Stimulated activated CD8-positive, alpha-beta memory T cell treated with anti-CD3 and anti-CD28 coated beads, Interleukin-4, amount 100 ng/mL, for 24 hours (primary cell): Measurements from ENCODE around the gene ZMYND8.
"Not testable (repeated sequence)": the region's sequence is repeated elsewhere in the genome, so short reads cannot be mapped to it uniquely, and the experiment has no call there.

Experiments used
- DNase-seq: peaks from one replicate; pipeline ENCODE4 v3.0.0-alpha.2; 2020; ENCODE audit warnings: low read depth

Gene ZMYND8

DNA sequence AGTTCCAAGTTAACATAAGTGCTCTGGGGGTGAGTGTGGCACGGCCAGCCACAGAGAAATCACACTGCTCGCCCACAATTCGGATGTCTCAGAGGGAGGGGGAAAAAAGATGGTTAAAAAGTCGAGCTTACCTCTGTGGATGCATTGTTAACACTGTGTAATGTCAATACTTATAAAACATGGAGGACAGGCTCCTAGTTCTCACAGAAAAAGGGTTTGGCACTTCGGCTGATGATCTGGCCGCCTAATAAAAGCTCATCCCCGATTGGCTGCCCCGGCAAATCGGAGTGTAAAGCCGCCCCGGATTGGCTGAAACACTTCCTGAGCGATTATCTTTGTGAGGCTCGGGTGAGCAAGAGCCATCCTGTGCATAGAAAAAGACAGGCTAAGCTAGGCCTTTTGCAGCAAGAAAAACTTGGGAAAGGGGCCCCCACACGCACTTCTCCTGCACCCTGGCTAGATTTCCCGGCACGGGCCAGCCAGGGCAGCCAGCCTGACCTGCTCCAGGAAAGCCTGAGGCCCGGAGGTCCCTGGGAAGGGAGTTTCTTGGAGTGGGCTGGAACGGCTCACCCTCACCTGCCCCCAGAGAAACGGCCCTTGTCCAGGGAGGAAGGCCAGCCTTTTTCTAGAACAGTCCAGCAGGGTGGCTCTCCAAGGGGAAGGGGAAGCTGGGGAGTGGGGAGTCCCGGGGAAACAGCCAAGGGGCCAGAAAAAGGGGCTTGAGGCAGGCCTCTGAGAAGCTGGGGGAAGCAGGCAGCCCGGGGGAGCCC lies at the start of gene ZMYND8:
Gene ZMYND8 (minus strand): TSS at position 174 of the 770 bp plus-strand sequence. CDS start 29 bp downstream, at position 145.
- DNase-seq: peak; percentile 85

DNA sequence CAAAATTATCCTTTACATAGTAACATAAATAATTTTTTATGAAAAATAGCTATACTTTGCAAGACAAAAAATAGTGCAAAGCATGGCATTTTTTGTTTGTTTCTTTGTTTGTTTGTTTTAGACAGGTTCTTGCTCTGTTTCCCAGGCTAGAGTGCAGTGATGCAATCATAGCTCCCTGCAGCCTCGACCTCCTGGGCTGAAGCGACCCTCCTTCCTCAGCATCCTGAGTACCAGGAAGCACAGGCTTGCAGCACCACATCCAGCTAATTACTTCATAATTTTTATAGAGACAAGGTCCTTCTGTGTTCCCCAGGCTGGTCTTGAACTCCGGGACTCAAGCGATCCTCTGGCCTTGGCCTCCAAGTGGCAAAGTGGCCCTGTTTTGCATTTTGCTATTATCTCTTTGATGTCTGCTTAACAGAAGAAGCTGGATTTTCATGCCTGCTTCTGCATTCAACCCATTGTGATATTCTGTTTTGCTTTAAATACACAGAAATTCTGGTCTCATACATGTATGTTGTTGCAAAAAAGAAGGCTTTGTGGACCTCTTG lies 49.4 kb upstream of the ZMYND8 start:
- DNase-seq: no peak

DNA sequence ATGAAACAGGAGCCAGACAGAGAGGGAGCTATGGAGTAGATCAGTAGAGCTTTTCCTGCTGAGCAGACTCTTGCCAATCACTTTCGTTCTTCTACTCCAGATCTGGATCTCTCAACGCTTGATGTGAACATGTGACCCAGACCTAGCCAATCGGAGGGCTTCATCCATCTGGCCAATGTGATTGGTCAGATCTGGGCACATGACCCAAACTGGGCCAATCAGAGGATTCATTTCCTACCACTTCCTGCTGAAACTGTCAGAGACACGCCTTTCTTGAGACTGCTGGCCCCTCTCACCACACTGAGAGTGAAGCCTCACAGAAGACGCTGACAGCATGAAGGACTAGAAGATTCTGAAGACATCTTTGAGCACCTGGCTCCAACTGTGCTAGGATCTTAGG lies 44.2 kb upstream of the ZMYND8 start:
- no peak for DNase-seq

DNA sequence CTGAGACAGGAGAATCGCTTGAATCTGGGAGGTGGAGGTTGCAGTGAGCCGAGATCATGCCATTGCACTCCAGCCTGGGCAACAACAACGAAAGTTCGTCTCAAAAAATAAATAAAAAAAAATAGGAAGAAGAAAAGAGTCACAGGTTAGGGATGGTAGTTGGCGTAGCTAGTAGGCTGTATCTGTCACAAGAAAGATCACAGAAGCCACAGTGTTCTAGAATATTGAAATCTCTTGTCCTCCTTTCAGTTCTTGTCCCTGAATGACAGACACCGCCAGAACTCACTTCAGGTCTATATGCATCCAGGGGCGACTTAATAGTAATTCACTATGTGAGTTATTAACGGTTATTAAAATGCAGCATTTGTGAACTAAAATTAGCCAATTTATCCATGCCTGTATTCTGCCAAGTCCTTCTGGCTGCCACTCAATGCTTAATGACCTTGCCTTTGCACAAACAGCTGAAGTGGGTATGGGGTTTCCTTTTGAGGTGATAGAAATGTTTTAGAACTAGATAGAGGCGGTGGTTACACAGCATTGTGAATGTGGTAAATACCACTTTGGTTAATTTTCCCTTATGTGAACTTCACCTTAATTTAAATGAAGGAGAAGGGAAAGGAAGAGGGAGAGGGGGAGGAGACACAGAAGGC lies 41.3 kb upstream of the ZMYND8 start:
- no peak for DNase-seq

DNA sequence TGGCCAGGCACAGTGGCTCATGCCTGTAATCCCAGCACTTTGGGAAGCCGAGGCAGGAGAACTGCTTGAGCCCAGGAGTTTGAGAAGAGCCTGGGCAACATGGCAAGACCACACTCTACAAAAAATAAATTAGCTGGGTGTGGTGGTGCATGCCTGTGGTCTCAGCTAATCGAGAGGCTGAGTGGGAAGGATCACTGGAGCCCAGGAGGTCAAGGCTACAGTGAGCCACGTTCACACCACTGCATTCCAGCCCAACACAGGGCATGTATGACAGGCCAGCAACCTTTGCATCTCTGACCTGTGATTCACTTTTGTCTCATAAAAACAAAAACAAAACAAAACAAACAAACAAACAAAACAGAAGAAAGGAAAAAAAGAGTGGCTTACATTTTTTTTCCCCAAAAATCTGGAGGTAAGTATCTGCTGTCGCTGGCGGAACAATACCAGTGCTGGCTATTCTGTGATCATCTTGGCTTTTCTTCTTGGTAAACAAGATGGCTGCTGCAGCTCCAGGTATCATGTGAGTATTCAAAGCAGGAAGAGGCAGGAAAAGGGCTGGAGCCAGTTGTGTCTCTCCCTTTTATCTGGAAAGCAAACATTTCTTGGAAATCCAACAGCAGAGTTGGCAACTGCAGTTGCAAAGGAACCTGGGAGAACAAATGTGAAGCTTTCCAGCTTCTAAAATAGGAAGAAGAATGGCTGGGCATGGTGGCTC lies 40.4 kb upstream of the ZMYND8 start:
- DNase-seq: no peak

DNA sequence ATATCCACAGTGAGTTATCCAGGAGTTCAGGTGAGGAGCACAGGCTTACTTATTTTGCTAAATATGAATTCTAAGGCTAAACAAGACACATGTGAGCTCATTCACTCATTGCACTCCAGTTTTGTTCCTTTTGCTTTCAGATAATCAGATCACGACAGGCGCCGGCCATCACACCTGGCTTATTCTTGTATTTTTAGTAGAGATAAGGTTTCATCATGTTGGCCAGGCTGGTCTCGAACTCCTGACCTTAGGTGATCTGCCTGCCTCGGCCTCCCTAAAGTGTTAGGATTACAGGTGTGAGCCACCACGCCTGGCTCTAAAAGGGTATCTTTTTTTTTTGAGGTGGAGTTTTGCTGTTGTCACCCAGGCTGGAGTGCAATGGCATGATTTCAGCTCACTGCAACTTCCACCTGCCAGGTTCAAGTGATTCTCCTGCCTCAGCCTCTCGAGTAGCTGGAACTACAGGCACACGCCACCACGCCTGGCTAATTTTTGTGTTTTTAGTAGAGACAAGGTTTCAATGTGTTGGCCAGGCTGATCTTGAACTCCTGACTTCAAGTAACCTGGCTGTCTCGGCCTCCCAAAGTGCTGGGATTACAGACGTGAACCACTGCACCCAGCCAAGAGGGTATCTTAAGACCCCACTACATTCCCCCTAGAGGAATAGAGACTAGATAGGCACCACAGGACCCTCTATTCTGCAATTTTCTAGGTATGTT lies 37.5 kb upstream of the ZMYND8 start:
- DNase-seq: not testable (repeated sequence)

DNA sequence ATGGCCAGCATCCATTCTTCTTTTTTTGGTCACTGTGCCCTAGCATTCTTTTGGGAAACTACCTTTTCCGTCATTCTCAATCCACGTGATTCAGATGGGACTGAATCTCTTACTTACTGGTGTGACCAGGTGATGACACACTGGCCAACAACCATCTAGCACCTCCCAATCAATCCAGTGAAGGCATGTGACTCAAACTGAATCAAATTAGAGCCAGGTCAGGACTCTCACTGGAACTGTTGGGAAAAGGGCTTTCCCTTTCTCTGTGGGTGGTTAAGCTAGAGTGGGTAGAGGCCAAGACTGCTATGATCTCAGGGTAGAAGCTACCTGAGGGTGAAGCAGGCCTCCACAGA lies 36.2 kb upstream of the ZMYND8 start:
- DNase-seq: no peak

DNA sequence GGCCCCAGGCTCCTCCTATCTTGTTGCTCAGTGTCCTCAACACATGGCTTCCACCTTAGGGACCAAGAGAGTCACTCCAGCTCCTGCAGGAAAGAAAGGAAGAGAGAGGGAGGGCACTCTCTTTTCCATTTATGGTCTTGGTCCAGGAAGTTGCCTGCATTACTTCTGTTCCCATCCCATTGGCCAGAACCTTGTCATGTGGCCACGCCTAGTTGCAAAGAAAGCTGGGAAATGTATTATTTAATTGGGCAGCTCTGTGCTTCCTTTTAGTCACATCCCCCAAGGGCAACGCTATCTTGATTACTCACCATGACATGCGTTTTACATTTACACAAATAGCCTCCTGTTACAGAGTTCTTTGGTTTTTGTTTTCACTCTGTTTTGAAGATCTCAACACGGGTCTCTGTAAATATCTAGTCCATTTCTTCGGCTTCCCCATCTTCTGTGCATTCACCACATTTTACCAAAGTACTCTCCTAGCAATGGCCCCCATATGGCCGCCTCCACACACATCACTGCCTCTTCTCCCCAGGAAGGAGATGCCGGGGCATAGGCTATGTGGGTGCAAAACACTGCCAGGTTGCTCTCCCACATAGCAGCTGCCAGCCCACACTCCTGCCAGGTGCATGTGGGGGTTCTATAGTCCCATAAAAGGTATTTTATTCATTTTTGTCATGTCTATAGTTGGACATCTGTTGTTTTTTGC lies 35.7 kb upstream of the ZMYND8 start:
- no peak for DNase-seq

DNA sequence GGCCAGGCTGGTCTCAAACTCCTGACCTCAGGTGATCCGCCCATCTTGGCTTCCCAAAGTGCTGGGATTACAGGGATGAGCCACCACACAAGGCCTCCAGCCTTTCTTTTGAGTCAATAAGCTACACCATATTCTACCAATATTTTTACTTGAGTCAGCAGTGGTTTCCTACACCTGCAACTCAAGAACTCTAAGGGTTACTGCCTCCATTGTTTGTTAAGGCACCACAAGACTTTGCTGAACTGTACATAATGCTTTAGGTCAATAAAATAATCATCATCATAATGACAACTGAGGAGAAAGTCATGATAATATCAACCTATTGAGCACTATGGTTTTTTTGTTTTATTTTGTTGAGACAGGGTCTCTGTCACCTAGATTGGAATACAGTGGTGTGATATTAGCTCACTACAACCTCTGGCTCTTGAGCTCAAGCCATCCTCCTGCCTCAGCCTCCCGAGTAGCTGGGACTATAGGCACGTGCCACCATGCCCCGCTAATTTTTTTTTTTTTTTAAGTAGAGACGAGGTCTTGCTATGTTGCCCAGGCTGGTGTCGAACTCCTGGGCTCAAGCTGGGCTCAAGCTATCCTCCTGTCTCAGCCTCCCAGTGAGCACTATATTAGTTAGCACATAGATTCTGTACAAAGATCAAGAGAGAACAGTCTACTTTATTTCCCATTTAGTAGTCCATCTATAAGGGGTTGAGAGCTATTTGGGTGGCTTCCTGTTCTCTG lies 34.9 kb upstream of the ZMYND8 start:
- DNase-seq: no peak

DNA sequence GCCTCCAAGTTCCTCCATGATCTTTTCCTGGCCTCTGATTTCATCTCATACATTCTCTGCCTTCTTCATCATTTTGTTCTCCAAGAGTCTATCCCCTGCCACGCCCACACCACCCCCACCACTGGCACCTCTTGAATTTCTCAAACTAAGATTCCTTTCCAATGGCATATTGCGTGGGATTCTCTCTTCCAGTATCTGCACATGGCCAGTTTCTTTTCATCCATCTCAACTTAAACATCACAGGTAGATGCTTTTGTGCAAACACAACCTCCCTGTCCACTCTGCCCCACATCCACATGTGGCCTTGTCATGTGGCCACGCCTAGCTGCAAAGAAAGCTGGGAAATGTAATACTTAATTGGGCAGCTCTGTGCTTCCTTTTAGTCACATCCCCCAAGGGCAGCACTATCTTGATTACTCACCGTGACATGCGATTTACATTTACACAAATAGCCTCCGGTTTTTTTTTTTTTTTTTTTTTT lies 33.4 kb upstream of the ZMYND8 start:
- DNase-seq: no peak

DNA sequence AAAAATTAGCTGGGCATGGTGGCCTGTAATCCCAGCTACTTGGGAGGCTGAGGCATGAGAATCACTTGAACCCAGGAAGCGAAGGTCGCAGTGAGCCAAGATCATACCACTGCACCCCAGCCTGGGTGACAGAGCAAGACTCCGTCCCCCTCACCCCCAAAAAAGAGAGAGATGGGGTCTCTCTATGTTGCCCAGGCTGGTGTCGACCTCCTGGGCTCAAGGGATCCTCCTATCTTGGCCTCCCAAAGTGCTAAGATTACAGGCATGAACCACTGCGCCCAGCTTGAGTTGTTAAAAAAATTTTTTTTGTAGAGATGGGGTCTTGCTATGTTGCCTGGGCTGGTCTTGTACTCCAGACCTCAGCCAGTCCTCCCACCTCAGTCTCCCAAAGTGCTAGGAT lies 29.5 kb upstream of the ZMYND8 start:
- not testable (repeated sequence) for DNase-seq

DNA sequence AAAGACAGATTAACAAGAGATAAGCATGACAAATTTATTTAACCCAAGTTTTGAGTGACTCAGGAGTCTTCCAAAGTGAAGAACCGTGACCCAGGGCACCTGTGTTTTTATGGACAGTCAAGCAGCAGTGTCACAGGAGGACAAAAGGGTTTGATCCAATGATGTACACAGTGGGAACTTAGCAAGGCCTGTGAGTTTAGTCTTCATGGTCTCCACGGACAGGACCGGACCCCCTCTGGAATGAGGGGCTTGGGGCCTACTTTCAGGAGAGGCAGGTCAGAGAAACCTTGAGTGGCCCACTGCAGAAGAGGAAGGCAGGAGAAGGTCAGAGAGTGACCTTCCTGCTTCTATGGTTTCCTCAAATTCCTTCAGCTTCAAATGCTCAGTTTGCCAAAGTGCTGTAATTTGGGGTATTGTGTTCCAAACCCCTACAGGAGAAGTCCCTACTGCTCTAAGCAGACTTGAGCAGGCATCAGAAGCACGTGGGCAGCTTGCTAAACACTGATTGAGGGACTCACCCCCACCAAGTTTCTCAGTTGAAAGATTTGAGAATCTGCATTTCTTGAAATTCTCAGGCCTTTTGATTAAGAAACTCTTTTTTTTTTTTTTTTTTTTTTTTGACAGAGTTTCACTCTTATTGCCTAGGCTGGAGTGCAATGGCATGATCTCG lies 26.4 kb upstream of the ZMYND8 start:
- no peak for DNase-seq

DNA sequence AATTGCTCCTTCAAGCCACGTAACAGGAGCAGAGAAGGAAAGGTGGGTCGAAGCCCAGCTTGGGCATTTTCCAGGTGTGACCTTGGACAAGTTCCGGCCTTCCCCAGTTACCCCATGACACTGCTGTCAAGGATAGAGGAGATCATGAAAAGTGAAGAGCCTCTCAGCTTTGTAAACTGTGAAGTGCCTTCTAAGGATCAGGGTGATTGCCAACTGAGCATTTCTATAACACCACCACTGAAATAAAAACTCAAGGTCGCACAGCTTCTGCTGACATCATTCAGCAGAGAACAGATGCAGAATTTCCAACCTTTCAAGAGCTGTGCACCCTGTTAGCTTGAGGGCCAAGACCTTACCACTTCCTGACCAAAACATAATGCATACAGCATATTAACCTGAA lies 24.0 kb upstream of the ZMYND8 start:
- no peak for DNase-seq

DNA sequence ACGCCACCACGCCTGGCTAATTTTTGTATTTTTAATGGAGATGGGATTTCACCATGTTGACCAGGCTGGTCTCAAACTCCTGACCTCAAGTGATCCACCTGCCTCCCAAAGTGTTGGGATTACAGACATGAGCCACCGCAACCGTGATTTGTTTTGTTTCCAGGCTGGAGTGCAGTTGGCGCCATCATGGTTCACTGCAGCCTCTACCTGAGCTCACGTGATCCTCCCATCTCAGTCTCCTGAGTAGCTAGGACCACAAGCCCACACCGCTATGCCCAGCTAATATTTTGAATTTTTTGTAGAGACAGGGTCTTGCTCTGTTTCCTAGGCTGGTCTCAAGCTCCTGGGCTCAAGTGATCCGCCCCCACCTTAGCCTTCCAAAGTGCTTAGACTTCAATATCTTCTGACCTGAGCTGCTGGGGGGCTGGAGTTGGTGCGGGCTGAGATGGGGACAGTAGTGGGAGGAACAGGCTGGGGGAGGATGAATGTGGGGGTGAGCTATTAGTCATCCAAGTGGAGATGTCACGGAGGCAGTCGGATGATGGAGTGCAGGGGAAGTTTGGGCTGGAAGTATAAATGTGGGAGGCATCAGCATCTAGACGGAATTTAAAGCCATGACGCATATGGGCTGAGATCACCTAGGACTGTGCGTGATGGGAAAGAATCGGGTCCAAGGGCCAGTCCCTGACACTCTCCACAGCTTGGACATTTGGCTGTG lies 23.1 kb upstream of the ZMYND8 start:
- DNase-seq: no peak

DNA sequence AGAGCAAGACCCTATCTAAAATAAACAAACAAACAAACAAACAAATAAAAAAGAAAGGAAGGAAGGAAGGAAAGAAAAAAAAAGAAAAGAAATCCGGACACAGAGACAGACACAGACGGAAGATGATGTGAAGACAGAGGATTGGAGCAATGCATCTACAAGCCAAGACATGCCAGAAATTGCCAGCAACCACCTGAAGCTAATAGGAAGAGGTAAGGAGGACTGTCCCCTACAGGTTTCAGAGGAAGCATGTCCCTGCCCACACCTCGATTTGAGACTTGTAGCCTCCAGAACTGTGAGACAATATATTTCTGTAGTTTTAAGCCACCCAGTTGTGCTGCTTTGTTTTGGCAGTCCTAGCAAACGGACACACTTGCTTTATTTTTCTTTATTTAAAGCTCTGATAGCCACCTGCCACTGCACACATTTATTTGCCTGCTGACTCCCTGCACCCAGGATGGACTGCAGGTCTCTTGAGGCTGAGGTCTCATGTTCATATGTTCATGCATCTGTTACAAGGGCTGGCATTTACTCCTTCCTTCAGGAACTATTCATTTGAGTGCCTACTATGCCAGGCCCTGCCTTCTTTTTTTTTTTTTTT lies 20.7 kb upstream of the ZMYND8 start:
- no peak for DNase-seq

DNA sequence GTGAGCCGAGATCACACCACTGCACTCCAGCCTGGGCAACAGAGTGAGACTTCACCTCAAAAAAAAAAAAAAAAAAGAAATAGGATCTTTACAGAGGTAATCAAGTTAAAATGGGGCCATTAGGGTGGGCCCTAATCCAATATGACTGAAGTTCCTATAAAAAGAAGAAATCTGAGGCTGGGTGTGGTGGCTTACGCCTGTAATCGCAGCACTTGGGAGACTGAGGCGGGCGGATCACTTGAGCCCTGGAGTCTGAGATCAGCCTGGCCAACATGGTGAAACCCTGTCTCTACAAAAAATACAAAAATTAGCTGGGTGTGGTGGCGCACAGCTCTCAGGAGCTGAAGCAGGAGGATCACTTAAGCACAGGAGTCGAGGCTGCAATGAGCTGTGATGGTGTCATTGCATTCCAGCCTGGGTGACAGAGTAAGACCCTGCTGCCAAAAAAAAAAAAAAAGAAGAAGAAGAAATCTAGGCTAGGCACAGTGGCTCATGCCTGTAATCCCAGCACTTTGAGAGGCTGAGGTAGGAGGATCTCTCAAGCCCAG lies 19.7 kb upstream of the ZMYND8 start:
- not testable (repeated sequence) for DNase-seq

DNA sequence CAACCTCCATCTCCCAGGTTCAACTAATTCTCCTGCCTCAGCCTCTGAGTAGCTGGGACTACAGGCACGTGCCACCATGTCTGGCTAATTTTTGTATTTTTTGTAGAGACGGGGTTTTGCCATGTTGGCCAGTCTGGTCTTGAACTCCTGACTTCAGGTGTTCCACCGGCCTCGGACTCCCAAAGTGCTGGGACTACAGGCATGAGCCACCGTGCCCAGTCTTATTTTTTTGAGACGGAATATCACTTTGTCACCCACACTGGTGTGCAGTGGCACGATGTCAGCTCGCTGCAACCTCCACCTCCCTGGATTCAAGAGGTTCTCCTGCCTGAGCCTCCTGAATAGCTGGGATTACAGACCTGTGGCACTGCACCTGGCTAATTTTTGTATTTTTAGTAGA lies 17.6 kb upstream of the ZMYND8 start:
- DNase-seq: not testable (repeated sequence)

DNA sequence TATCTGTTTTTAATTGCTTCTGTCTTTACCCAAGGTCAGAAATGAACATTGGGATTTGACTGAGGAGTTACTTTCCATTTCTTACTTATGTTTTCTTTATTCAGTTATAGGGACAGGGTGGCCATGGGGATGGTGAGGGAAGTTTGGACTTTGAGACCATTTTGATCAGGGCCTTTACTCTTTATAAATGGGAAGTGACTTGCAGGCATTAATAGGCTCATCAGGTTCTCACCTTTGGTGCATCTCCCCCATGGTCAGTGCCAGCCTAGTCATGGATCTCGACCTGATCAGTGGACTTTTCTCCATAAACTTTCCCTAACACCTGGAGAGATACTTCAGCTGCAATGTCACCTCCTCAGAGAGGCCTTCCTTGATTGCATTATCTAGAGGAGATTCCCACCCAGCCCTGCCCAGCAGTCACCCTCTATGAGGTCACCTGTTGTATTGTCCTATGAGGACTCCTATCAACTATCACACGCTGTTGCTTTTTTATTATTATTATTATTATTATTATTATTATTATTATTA lies 16.8 kb upstream of the ZMYND8 start:
- no peak for DNase-seq
